Measurements from ENCODE around the gene AKR7A2.

Gene AKR7A2

DNA sequence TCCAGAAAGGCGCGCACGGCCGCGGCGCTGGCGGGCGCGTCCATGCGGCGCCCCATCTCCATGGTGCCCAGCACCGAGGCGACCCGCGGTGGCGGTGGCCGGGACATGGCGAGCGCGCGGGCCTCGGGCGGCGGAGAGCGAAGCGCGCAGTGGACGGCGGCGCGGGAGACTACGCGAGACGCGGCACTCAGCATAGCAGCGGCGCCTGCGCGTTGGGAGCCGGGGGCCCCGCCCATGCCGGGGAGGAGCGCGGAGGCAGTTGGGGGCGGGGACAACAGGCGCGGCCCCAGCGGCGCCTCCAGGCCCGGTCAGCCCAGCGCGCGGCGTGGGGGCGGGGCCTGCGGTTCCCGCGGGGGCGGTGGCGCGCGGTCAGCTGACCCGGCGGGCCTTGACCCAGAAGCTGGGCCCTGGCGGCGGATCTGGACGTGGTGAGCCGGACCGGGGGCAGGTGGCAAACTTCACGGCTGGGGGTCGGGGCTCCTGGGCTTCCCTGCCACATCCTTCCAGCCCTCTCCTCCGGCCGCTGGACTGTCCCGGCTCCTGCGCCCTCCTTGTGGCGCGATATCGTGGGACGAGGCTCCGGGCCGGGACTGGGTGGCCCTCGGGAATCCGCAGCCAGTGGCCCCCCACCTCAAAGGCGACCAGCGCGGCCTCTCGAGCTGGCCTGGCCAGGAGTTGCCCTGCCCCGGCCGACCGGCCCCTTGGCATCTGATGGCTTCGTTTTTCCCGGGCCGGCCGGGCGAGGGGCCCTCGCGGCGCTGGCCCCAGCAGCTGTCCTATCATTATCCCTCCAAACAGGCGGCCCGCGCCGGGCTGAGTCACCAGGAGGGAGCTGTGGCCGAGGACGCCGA is at the start of gene AKR7A2, which contains the start of gene SLC66A1:
AKR7A2 (minus strand) TSS at position 214 of the 851 bp plus-strand sequence; CDS start at position 194, 20 bp downstream.
SLC66A1 (plus strand) TSS at position 396 of the 851 bp plus-strand sequence. CDS start 5,352 bp downstream, outside the sequence.
- peak within 1 kb of the TSS; percentile 93 to 95 (median 94) for H3K4me3 Mint-ChIP-seq
- H3K4me1 Mint-ChIP-seq = peaks cover 31% of the 10 kb centered on the region
- TF ChIP-seq CTCF (IDR thresholded peaks at IDR 0.05; ENCODE audit: unreplicated experiment in 3 of 3) = no peak
- H3K36me3 Mint-ChIP-seq (ENCODE audit: low read depth) = peaks cover 21% of the 10 kb centered on the region
- no peaks in the 10 kb centered on the region for H3K9me3 Mint-ChIP-seq
- no peaks in the 10 kb centered on the region for H3K27me3 Mint-ChIP-seq (ENCODE audit: low read depth)
- H3K27ac Mint-ChIP-seq = peak within 1 kb of the TSS; percentile 21 to 81 (median 56)

DNA sequence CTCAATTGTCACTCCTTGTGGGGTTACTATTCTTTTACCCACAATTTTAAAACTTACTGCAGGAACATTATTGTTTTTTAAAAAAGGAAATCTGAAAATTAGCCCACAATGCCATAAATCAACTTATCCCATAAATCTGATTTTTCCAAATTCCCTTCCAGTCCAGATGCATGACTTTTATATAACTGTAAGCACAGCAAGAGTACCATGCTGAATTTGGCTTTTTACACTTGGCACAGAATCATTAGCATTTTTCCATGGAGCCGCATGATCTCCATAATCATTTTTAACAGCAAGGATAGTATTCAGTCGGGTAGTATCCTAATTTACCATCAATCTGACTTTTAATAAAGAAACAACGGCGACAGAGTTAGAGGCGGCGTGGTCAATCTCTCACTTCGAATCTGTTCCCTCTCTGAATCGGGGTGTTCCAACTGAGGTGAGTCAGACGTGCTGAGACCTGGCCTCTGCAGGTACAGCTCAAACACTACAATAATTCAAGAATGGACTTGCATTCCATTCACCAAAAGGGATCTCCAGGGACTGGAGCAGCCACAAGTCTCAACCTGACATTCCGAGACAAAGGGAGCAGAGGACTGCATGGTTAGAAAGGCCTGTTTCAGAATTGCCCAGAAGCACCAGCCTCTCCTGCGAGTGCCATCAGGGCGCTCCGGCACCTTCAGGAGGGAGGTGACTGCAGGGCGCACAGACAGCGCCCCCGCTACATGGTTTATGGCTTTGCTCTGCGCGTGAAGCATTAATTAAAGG is 49.1 kb upstream of the AKR7A2 start:
- H3K36me3 Mint-ChIP-seq (ENCODE audit: low read depth) = peaks cover 13% of the 10 kb centered on the region
- peak overlapping the region in 2 of 3 experiments; percentile 63 to 64 for H3K27ac Mint-ChIP-seq
- H3K27me3 Mint-ChIP-seq (ENCODE audit: low read depth) = no peaks in the 10 kb centered on the region
- TF ChIP-seq CTCF (IDR thresholded peaks at IDR 0.05; ENCODE audit: unreplicated experiment in 3 of 3) = no peak
- no peaks in the 10 kb centered on the region for H3K9me3 Mint-ChIP-seq
- peaks cover 24% of the 10 kb centered on the region for H3K4me1 Mint-ChIP-seq
- no peak overlapping the region for H3K4me3 Mint-ChIP-seq

- Mint-ChIP-seq H3K4me3 (no peak overlapping the region), H3K27me3 (ENCODE audit: low read depth) (no peaks in the 10 kb centered on the region), H3K4me1 (peaks cover 24% of the 10 kb centered on the region), H3K36me3 (ENCODE audit: low read depth) (peaks cover 19% of the 10 kb centered on the region), H3K9me3 (no peaks in the 10 kb centered on the region), H3K27ac (peak overlapping the region in 2 of 3 experiments; percentile 63 to 64)
- no peak for TF ChIP-seq CTCF (IDR thresholded peaks at IDR 0.05; ENCODE audit: unreplicated experiment in 3 of 3)
Observed at GRCh38 chr1:19360432-19360831, 48.5 kb upstream of the AKR7A2 start.

DNA sequence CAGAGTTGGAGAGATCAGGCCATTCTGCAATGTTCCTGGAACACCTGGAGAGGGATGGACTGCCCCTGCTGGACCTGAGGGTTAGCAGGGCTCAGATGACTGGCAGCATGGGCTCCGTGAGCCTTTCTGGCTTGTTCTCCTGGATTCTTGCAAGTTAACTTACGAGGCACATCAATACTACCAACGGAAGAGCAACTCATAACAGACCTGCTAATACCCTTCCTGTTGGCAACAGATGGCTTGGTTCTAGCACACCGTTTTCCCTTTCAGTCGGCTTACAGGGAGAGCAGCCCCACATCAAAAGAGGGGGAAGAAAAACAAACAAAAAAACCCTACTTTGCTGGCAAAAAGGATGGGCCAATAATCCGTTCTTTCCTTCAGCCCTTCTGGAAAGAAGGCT is 48.1 kb upstream of the AKR7A2 start:
- TF ChIP-seq CTCF (IDR thresholded peaks at IDR 0.05; ENCODE audit: unreplicated experiment in 3 of 3) = no peak
- Mint-ChIP-seq H3K36me3 (ENCODE audit: low read depth) (peaks cover 19% of the 10 kb centered on the region), H3K9me3 (no peaks in the 10 kb centered on the region), H3K27ac (peak overlapping the region in 1 of 3 experiments; percentile 25), H3K4me1 (peaks cover 24% of the 10 kb centered on the region), H3K27me3 (ENCODE audit: low read depth) (no peaks in the 10 kb centered on the region), H3K4me3 (no peak overlapping the region)

- no peaks in the 10 kb centered on the region for H3K27me3 Mint-ChIP-seq (ENCODE audit: low read depth)
- peaks cover 24% of the 10 kb centered on the region for H3K4me1 Mint-ChIP-seq
- no peak for TF ChIP-seq CTCF (IDR thresholded peaks at IDR 0.05; ENCODE audit: unreplicated experiment in 3 of 3)
- H3K9me3 Mint-ChIP-seq = no peaks in the 10 kb centered on the region
- peaks cover 25% of the 10 kb centered on the region for H3K36me3 Mint-ChIP-seq (ENCODE audit: low read depth)
- no peak overlapping the region for H3K4me3 Mint-ChIP-seq
- H3K27ac Mint-ChIP-seq = no peak overlapping the region
Observed at GRCh38 chr1:19359357-19359756, 47.4 kb upstream of the AKR7A2 start.
